Measurements from ENCODE around the gene ZSCAN29.

Gene ZSCAN29

GRCh38 chr15:43346305-43346704 is 24.5 kb downstream of the ZSCAN29 start:
- DNase-seq: no peak

- no peak for DNase-seq
Measured at GRCh38 chr15:43330780-43331087, 40.1 kb downstream of the ZSCAN29 start.

- peak; percentile 90 for DNase-seq
Measured at GRCh38 chr15:43329960-43330779, 40.7 kb downstream of the ZSCAN29 start, which contains the start of gene LCMT2. Gene LCMT2, minus strand, starts transcription at chr15:43330573. Its CDS starts 84 bp downstream, at chr15:43330489.

- no peak for DNase-seq
Measured at GRCh38 chr15:43329217-43329959, 41.5 kb downstream of the ZSCAN29 start.

- no peak for DNase-seq
Measured at GRCh38 chr15:43325039-43325684, 45.7 kb downstream of the ZSCAN29 start.

GRCh38 chr15:43318990-43319771 is 51.7 kb downstream of the ZSCAN29 start:
- DNase-seq: no peak

- DNase-seq: peak; percentile 30
Measured at GRCh38 chr15:43317566-43318184, 53.2 kb downstream of the ZSCAN29 start.

GRCh38 chr15:43316971-43317346 is 53.9 kb downstream of the ZSCAN29 start:
- no peak for DNase-seq

GRCh38 chr15:43316016-43316970 is 54.5 kb downstream of the ZSCAN29 start:
- peak; percentile 13 for DNase-seq

GRCh38 chr15:43314171-43314570 is 56.7 kb downstream of the ZSCAN29 start:
- DNase-seq: no peak

GRCh38 chr15:43312378-43312777 is 58.5 kb downstream of the ZSCAN29 start:
- no peak for DNase-seq
